Measurements from ENCODE around the gene NDST3.
A peak's percentile ranks its signal among the peaks of the same experiment; 100 is the strongest.
"Not testable (repeated sequence)": the region's sequence is repeated elsewhere in the genome, so short reads cannot be mapped to it uniquely, and the experiment has no call there.

Gene NDST3

DNA sequence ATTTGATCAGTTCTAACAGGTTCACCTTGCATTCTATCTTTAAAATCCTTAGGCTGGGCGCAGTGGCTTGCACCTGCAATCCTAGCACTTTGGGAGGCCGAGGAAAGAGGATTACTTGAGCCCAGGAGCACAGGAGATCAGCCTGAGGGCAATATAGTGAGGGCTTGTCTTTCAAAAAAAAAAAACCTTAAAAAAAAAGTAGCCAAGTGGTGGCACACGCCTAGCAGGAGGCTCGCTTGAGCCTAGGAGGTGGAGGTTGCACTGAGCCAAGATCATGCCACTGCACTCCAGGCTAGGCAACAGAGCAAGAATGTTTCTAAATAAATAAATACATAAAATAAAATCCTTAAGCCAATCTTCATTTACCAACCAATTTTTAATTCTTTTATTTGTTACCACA is 243.0 kb downstream of the NDST3 start:
- no peak for DNase-seq

DNA sequence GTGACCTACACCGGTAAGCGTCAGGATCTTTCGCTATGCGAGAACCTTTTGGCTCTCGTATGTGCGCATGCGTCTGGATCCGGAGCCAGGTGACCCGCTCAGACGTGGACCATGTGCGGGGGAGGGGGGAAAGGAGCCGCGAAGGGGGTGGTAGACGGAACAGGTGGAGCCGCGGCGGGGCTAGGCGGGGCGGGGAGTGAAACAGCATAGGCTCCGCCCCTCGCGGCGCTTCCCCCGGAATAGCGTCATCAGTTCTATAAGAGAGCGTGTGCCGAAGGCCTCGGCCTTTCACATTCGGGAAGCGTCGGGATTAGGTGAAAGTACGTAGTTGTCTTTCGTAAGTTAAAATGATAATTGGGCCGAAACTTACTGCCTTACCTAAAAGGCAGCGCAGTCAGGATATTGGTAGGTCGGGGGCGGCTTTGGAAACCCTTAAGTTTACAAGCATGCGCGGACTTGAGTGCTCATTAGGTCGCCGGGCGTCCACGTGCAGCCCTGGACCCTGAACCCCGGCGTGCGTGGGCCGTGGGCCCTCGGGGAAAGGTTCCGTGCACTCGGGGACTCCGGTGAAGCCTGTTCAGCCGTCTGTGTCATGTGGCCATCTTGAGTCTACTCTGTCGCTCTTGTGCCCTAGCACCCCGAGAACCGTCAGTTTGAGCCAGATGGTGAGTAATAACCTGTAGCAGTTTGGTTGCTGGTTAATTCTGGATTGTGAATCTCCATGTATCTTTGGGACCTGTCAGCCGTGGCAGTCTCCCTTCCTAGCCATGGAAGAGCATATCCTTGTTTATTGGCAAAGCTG is 244.4 kb downstream of the NDST3 start:
- DNase-seq: peak; percentile 98

GRCh38 chr4:118279328-118279727 is 245.0 kb downstream of the NDST3 start:
- no peak for DNase-seq

- no peak for DNase-seq
Measured at GRCh38 chr4:118279920-118280432, 245.7 kb downstream of the NDST3 start.

- no peak for DNase-seq
Measured at GRCh38 chr4:118280501-118281218, 246.4 kb downstream of the NDST3 start.

DNA sequence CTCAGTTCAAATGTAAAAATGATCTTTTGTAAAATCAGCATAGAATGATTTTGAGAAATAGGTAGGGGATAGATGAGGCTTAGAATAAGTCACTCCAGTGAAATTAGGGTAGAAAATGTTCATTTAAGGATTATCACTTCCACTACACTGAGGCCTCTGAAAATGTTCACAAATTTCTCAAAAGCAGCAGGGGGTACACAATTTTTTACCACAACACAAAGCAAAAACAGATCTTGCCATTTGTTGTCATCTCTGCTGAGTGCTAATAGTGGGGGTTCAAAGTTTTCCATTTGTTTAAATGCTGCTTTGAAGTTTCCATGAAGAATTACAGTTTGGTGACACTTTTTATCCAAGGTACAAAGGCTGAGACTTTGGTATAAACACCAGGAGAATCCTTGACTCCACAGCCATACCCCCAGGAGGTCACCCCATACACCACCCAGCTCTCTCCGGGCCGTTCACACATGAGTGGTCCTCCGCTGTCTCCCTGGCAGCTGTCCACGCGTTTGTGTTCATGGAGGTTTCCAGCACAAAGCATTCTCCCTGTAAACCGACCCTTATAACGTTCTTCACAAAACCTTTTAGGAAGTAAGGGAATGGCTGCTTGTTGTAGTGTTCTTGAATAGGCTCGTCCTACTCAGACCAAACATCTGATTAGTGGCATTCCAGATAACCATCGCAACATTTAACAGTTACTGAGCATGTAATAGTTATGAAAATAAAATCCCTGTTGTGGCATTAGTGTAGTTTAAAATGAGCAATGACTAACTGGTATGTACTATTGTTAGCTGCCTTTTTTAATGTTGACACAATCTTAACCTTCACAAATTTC is 247.5 kb downstream of the NDST3 start:
- DNase-seq: no peak

DNA sequence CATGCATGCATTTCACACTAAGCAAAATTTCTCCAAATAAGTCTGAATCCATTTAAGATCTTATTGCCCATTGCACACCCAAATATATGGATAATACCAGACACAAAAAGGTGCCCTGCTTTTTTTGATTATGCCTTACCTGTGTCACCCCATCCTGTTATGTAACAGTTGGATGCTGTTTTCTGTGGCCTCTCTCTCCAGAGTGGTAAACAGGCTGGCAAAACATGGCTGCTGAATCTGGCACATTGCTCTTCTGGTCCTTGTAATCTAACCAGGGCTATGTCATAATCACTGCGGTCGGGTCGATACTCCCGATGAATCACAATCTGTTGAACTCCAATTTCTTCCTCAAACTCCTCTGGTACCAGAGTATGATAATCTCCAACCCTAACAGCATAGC is 248.4 kb downstream of the NDST3 start:
- DNase-seq: no peak

- no peak for DNase-seq
Measured at GRCh38 chr4:118284169-118284568, 249.9 kb downstream of the NDST3 start.

GRCh38 chr4:118285931-118286330 is 251.6 kb downstream of the NDST3 start:
- no peak for DNase-seq

- no peak for DNase-seq
Measured at GRCh38 chr4:118286685-118287084, 252.4 kb downstream of the NDST3 start.

- no peak for DNase-seq
Measured at GRCh38 chr4:118287711-118288451, 253.6 kb downstream of the NDST3 start.

GRCh38 chr4:118289794-118290193 is 255.5 kb downstream of the NDST3 start:
- DNase-seq: no peak

DNA sequence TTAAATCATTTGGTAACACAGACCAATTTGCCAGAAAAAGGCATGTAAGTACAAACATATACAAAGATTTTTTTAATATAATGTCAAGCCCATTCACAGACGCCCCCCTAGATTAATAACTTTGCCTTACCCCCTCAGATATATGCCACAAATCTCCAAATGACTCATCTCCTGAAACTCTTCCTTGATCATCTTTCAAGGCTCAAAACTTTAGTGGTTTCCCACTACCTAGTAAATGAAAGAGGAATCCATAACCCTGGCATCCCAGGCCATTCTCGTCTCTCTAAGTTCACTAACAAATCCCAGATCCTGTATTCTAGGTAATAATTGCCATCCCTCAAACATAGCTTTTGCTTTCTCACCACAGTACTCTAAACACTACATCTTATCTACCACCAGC is 256.7 kb downstream of the NDST3 start:
- DNase-seq: no peak

- DNase-seq: no peak
Measured at GRCh38 chr4:118296729-118297128, 262.4 kb downstream of the NDST3 start.

- DNase-seq: not testable (repeated sequence)
Measured at GRCh38 chr4:118299619-118300018, 265.3 kb downstream of the NDST3 start.

DNA sequence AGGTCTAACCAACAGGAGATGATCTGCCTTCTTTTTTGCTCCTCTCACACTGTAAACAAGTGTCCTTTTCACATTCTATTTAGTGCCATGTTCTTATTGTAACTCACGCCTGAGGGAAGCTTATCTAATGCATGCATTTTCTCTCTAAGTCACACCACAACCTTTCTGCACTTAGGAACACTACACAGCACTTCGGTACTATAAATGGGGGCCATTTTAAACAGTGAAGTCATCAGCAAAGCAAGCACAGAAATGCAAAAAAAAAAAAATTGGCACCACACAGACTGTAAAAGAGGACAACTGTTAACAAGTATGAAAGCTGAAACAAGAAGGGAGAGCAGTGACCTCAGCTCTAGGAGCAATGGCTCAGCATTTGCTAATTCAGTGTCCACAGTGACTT is 273.4 kb downstream of the NDST3 start:
- DNase-seq: no peak
